Measurements from ENCODE around the gene MPP4. TPM values are rescaled to one million over a fixed set of nuclear protein-coding genes. Genes with fewer than 3 reads are reported as not detected.

MPP4 gene
- total and polyA plus RNA-seq, 2 of the 13 experiments (the other 11 are each of a cell fraction or from before 2014, with no cell fraction given), result not detected

- TF ChIP-seq, protein P1, sequence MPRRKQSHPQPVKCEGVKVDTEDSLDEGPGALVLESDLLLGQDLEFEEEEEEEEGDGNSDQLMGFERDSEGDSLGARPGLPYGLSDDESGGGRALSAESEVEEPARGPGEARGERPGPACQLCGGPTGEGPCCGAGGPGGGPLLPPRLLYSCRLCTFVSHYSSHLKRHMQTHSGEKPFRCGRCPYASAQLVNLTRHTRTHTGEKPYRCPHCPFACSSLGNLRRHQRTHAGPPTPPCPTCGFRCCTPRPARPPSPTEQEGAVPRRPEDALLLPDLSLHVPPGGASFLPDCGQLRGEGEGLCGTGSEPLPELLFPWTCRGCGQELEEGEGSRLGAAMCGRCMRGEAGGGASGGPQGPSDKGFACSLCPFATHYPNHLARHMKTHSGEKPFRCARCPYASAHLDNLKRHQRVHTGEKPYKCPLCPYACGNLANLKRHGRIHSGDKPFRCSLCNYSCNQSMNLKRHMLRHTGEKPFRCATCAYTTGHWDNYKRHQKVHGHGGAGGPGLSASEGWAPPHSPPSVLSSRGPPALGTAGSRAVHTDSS (CRISPR knock-in tag; conservative IDR thresholded peaks at IDR 0.05), result no peak
- TF ChIP-seq, protein P2, sequence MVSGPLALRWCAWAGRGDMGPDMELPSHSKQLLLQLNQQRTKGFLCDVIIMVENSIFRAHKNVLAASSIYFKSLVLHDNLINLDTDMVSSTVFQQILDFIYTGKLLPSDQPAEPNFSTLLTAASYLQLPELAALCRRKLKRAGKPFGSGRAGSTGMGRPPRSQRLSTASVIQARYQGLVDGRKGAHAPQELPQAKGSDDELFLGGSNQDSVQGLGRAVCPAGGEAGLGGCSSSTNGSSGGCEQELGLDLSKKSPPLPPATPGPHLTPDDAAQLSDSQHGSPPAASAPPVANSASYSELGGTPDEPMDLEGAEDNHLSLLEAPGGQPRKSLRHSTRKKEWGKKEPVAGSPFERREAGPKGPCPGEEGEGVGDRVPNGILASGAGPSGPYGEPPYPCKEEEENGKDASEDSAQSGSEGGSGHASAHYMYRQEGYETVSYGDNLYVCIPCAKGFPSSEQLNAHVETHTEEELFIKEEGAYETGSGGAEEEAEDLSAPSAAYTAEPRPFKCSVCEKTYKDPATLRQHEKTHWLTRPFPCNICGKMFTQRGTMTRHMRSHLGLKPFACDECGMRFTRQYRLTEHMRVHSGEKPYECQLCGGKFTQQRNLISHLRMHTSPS (CRISPR knock-in tag; IDR thresholded peaks at IDR 0.05; ENCODE audit: low read depth), result no peak
- TF ChIP-seq, protein P3, sequence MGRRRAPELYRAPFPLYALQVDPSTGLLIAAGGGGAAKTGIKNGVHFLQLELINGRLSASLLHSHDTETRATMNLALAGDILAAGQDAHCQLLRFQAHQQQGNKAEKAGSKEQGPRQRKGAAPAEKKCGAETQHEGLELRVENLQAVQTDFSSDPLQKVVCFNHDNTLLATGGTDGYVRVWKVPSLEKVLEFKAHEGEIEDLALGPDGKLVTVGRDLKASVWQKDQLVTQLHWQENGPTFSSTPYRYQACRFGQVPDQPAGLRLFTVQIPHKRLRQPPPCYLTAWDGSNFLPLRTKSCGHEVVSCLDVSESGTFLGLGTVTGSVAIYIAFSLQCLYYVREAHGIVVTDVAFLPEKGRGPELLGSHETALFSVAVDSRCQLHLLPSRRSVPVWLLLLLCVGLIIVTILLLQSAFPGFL (CRISPR knock-in tag; IDR thresholded peaks at IDR 0.05), result no peak
- TF ChIP-seq EED (CRISPR knock-in tag; IDR thresholded peaks at IDR 0.05), result no peak
- TF ChIP-seq, protein P4, sequence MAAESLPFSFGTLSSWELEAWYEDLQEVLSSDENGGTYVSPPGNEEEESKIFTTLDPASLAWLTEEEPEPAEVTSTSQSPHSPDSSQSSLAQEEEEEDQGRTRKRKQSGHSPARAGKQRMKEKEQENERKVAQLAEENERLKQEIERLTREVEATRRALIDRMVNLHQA (CRISPR knock-in tag; IDR thresholded peaks at IDR 0.05), result no peak
- TF ChIP-seq RXRA (CRISPR knock-in tag; IDR thresholded peaks at IDR 0.05), result no peak
- no peak for TF ChIP-seq HNRNPK (IDR thresholded peaks at IDR 0.05; ENCODE audit: low read depth, low read length, poor library complexity, severe bottlenecking)
- TF ChIP-seq, protein P5, sequence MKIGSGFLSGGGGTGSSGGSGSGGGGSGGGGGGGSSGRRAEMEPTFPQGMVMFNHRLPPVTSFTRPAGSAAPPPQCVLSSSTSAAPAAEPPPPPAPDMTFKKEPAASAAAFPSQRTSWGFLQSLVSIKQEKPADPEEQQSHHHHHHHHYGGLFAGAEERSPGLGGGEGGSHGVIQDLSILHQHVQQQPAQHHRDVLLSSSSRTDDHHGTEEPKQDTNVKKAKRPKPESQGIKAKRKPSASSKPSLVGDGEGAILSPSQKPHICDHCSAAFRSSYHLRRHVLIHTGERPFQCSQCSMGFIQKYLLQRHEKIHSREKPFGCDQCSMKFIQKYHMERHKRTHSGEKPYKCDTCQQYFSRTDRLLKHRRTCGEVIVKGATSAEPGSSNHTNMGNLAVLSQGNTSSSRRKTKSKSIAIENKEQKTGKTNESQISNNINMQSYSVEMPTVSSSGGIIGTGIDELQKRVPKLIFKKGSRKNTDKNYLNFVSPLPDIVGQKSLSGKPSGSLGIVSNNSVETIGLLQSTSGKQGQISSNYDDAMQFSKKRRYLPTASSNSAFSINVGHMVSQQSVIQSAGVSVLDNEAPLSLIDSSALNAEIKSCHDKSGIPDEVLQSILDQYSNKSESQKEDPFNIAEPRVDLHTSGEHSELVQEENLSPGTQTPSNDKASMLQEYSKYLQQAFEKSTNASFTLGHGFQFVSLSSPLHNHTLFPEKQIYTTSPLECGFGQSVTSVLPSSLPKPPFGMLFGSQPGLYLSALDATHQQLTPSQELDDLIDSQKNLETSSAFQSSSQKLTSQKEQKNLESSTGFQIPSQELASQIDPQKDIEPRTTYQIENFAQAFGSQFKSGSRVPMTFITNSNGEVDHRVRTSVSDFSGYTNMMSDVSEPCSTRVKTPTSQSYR (CRISPR knock-in tag; IDR thresholded peaks at IDR 0.05; ENCODE audit: borderline replicate concordance), result no peak
- no peak for TF ChIP-seq ZNF740 (CRISPR knock-in tag; IDR thresholded peaks at IDR 0.05)
- no peak for TF ChIP-seq ZNF572 (CRISPR knock-in tag; IDR thresholded peaks at IDR 0.05)
- no peak for TF ChIP-seq SOX13 (IDR thresholded peaks at IDR 0.05)
- peak in 1 of 2 experiments; percentile 39; a peak in 1 of 4 replicates for TF ChIP-seq SOX13 (CRISPR knock-in tag; conservative IDR thresholded peaks at IDR 0.05 in 1 of 2, IDR thresholded peaks at IDR 0.05 in 1 of 2)
- no peak for TF ChIP-seq TGIF2 (CRISPR knock-in tag; IDR thresholded peaks at IDR 0.05)
- no peak for TF ChIP-seq XBP1 (CRISPR knock-in tag; IDR thresholded peaks at IDR 0.05)
Observed at GRCh38 chr2:201735486-201735885, 37.0 kb upstream of the MPP4 start (continued).
